Measurements from ENCODE around the gene PPIL1. TPM values are rescaled to one million over a fixed set of nuclear protein-coding genes. Genes with fewer than 3 reads are reported as not detected.

The PPIL1 gene
- total and polyA plus RNA-seq, 4 donors: 15.8 to 23.9 (median 20.3) TPM

GRCh38 chr6:36807143-36807542, 67.5 kb downstream of the PPIL1 start (continued):
- TF ChIP-seq, protein P1, sequence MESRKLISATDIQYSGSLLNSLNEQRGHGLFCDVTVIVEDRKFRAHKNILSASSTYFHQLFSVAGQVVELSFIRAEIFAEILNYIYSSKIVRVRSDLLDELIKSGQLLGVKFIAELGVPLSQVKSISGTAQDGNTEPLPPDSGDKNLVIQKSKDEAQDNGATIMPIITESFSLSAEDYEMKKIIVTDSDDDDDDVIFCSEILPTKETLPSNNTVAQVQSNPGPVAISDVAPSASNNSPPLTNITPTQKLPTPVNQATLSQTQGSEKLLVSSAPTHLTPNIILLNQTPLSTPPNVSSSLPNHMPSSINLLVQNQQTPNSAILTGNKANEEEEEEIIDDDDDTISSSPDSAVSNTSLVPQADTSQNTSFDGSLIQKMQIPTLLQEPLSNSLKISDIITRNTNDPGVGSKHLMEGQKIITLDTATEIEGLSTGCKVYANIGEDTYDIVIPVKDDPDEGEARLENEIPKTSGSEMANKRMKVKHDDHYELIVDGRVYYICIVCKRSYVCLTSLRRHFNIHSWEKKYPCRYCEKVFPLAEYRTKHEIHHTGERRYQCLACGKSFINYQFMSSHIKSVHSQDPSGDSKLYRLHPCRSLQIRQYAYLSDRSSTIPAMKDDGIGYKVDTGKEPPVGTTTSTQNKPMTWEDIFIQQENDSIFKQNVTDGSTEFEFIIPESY (IDR thresholded peaks at IDR 0.05): no peak
- TF ChIP-seq RXRA (IDR thresholded peaks at IDR 0.05) (no peak), FOXA2 (IDR thresholded peaks at IDR 0.05) (no peak), GABPA (IDR thresholded peaks at IDR 0.05 in 1 of 2, conservative IDR thresholded peaks at IDR 0.05 in 1 of 2) (no peak), RAD21 (IDR thresholded peaks at IDR 0.05) (no peak), HNF4G (IDR thresholded peaks at IDR 0.05) (no peak), NR2F2 (IDR thresholded peaks at IDR 0.05) (no peak), JUND (IDR thresholded peaks at IDR 0.05) (no peak), YY1 (IDR thresholded peaks at IDR 0.05) (no peak)
- TF ChIP-seq, protein P2, sequence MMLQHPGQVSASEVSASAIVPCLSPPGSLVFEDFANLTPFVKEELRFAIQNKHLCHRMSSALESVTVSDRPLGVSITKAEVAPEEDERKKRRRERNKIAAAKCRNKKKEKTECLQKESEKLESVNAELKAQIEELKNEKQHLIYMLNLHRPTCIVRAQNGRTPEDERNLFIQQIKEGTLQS (IDR thresholded peaks at IDR 0.05): no peak
- TF ChIP-seq, protein P3, sequence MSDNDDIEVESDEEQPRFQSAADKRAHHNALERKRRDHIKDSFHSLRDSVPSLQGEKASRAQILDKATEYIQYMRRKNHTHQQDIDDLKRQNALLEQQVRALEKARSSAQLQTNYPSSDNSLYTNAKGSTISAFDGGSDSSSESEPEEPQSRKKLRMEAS (IDR thresholded peaks at IDR 0.05): no peak

DNA sequence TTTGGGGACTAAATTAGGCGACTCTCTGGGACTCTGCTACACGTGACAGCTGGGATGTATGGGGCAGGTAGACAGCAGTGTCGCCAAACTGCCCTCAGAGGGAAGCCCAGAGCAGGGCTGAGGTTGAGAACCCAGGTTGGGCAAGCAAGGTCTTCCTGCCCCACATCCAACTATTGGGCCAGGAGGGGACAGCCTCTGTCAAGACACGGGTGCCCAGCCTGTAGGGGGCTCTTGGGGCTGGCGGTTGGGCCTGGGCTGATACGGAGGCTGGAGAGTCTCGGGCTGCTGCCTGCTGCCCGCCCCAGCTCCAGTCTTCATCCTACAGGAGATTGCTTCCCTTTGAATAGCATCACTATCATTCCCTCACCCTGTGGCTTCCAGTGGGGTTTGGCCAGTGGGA, 68.7 kb downstream of the PPIL1 start:
- H3K9me3 ChIP-seq (ENCODE audit: control insufficient read depth in 4 of 4, low read length in 3 of 4): no peaks in the 10 kb centered on the region
- H3K36me3 ChIP-seq (ENCODE audit: control insufficient read depth in 4 of 4, insufficient read depth in 3 of 4, low read depth in 1 of 4, low read length in 3 of 4): no peaks in the 10 kb centered on the region
- no peak for TF ChIP-seq RAD21 (IDR thresholded peaks at IDR 0.05)
- TF ChIP-seq GABPA (IDR thresholded peaks at IDR 0.05 in 1 of 2, conservative IDR thresholded peaks at IDR 0.05 in 1 of 2): no peak
- no peak for TF ChIP-seq EGR1 (IDR thresholded peaks at IDR 0.05; ENCODE audit: low read depth in 2 of 2)
- no peak for TF ChIP-seq HNF4G (IDR thresholded peaks at IDR 0.05)
- TF ChIP-seq RXRA (IDR thresholded peaks at IDR 0.05): no peak
- no peak for TF ChIP-seq REST (IDR thresholded peaks at IDR 0.05)
- no peak for TF ChIP-seq SP1 (IDR thresholded peaks at IDR 0.05)
- TF ChIP-seq NR2F2 (IDR thresholded peaks at IDR 0.05): no peak
- TF ChIP-seq, protein P2 (IDR thresholded peaks at IDR 0.05): no peak
- TF ChIP-seq, protein P1 (IDR thresholded peaks at IDR 0.05): no peak
- no peak for TF ChIP-seq JUND (IDR thresholded peaks at IDR 0.05)
- no peak for TF ChIP-seq FOXA1 (IDR thresholded peaks at IDR 0.05)
- no peaks in the 10 kb centered on the region for H3K4me1 ChIP-seq (ENCODE audit: control insufficient read depth in 4 of 4, insufficient read depth in 4 of 4, low read length in 3 of 4)
- no peak overlapping the region for H3K4me3 ChIP-seq (ENCODE audit: low read depth in 1 of 3, low read length in 3 of 3)
- H3K9ac ChIP-seq (ENCODE audit: low read depth in 1 of 2, low read length in 2 of 2): no peak overlapping the region
- DNase-seq (ENCODE audit: low spot score): no peak
- no peaks in the 10 kb centered on the region for H3K27me3 ChIP-seq (ENCODE audit: control insufficient read depth in 4 of 4, insufficient read depth in 4 of 4, low read length in 3 of 4)
- whole genome bisulfite sequencing: 65% methylated on average over 8 of the region's 8 CpGs
- no peak overlapping the region for H3K27ac ChIP-seq (ENCODE audit: low read depth in 1 of 2, low read length in 2 of 2)

Measured in liver (tissue), 9 donors.